Hepatocyte (in vitro differentiated cells): ENCODE data around the gene STX5.

Source experiments
- EZH2 ChIP-seq: fragments of 200-600 bp; sonication (generic); IDR thresholded peaks from 2 replicates; pipeline ENCODE4 v1.6.1; 2016; ENCODE audit warnings: antibody characterized with exemption, mild to moderate bottlenecking, borderline replicate concordance
- TF ChIP-seq, protein P1 (sequence below): fragments of 200-600 bp; sonication (generic); IDR thresholded peaks from 2 replicates; pipeline ENCODE4 v1.5.1; 2016; ENCODE audit warnings: antibody characterized with exemption, mild to moderate bottlenecking; ENCODE audit not compliant: poor library complexity

DNA sequence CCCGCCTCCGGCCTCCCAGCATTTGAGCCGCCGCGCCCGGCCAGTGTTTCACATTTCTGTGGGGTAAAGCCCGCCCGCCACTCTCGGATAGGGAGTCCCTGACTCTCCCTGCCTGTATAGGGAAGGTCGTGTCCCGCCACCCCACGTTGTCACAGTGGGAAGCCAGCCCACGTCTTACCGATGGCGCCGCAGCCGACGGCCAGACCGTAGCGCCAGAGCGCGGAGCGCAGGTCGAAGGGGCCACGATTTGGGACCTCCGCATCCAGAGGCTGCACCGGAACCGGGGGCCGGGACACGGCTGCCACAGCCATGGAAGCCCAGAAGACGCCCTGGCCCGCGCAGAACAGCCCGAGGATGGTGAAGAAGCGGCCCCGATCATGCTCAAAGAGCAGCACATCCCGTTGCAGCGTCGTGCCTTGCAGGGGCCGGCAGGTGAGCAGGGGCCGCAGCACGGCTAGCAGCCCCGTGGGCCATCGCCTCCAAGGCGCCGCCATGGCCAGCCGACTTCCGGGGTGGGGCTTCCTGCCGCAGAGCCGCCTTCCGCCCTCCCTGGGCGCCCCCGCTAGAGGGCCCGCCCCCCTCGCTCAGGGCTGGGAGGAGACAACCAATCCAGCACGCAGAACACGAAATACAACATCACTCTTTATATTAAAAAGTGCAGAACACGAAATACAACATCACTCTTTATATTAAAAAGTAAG, 40.2 kb downstream of the STX5 start, which contains the start of gene TMEM223:
- TF ChIP-seq, protein P1, sequence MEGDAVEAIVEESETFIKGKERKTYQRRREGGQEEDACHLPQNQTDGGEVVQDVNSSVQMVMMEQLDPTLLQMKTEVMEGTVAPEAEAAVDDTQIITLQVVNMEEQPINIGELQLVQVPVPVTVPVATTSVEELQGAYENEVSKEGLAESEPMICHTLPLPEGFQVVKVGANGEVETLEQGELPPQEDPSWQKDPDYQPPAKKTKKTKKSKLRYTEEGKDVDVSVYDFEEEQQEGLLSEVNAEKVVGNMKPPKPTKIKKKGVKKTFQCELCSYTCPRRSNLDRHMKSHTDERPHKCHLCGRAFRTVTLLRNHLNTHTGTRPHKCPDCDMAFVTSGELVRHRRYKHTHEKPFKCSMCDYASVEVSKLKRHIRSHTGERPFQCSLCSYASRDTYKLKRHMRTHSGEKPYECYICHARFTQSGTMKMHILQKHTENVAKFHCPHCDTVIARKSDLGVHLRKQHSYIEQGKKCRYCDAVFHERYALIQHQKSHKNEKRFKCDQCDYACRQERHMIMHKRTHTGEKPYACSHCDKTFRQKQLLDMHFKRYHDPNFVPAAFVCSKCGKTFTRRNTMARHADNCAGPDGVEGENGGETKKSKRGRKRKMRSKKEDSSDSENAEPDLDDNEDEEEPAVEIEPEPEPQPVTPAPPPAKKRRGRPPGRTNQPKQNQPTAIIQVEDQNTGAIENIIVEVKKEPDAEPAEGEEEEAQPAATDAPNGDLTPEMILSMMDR = no peak
- TF ChIP-seq EZH2 = no peak
